GM12891 (cell line): ENCODE results near the gene PLCB1.

ENCODE experiments used
- PAX5 ChIP-seq: IDR thresholded peaks from 2 replicates; pipeline ENCODE4 v1.6.1; 2011; ENCODE audit warnings: low read length, moderate library complexity, mild to moderate bottlenecking; ENCODE audit not compliant: insufficient read depth, severe bottlenecking
- POLR2A ChIP-seq: IDR thresholded peaks from 2 replicates; pipeline ENCODE4 v1.6.1; 2011; ENCODE audit warnings: low read depth, low read length, control low read depth
- POLR2AphosphoS5 ChIP-seq: IDR thresholded peaks from 2 replicates; pipeline ENCODE4 v1.6.1; 2011; ENCODE audit warnings: low read depth, low read length, control low read depth
- SPI1 ChIP-seq: IDR thresholded peaks from 2 replicates; pipeline ENCODE4 v1.6.1; 2011; ENCODE audit warnings: low read depth, low read length, control low read depth
- TAF1 ChIP-seq: IDR thresholded peaks from 2 replicates; pipeline ENCODE4 v1.6.1; 2011; ENCODE audit warnings: low read depth, low read length, control low read depth

GRCh38 chr20:8640461-8640860, 508.4 kb downstream of the PLCB1 start:
- TF ChIP-seq POLR2A (no peak), POLR2AphosphoS5 (no peak), PAX5 (no peak), TAF1 (no peak), SPI1 (no peak)
